Erythroblast (primary cell): ENCODE measurements around the gene PLXNB1.

Experiments used
- GATA1 ChIP-seq: IDR thresholded peaks from 2 replicates; pipeline ENCODE4 v1.6.1; 2011; ENCODE audit warnings: low read depth, mild to moderate bottlenecking, control low read depth, low read length, moderate library complexity
- POLR2A ChIP-seq: IDR thresholded peaks from 2 replicates; pipeline ENCODE4 v1.6.1; 2011; ENCODE audit warnings: mild to moderate bottlenecking, low read length

DNA sequence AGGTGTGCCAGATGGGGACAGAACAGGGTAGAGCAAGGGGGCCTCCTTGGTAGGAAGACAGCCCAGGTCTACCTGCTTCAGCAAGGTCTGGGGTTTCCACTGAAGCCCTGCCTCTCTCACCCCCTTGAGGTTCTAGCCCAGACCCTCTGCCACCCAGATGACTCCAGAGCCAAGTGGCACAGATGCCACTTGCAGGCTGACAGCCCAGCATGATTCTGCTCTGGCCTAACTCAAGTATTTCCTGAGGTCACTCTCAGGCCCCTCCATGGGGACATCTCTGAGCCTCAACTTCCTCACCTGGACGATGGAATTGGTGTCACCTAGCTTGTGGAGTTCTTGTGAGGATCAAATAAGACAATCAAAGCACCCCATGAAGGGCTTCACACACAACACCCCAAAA, 23.9 kb downstream of the PLXNB1 start:
- no peak for TF ChIP-seq POLR2A
- TF ChIP-seq GATA1, result no peak
